HG03175 (cell line): Measurements from ENCODE around the gene COL6A3.

ENCODE experiments used
- ATAC-seq: cut with Tn5 transposase; IDR thresholded peaks from one replicate; pipeline ENCODE4 v1.9.1; 2021; ENCODE audit warnings: mild to moderate bottlenecking, moderate library complexity; ENCODE audit not compliant: unreplicated experiment

Gene COL6A3

DNA sequence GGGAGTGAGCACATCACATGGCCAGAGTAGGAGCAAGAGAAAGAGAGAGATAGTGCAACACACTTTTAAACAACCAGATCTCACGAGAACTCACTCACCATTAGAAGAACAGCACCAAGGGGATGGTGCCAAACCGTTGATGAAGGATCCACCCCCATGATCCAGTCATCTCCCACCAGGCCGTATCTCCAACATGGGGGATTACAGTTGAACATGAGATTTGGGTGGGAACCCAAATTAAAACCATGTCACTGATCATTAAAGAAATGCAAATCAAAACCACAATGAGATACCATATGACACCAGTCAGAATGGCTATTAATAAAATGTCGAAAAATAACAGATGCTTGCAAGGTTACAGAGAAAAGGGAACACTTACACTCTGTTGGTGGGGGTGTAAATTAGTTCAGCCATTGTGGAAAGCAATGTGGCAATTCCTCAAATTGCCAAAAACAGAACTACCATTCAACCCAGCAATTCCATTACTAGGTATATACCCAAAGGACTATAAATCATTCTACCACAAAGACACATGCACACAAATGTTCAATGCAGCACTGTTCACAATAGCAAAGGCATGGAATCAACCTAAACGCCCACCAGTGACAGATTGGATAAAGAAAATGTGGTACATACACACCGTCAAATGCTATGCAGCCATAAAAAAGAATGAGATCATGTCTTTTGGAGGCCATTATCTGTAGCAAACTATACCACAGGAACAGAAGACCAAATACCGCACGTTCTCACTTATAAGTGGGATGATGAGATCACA, 137.1 kb downstream of the COL6A3 start:
- no peak for ATAC-seq
